BJ (cell line): ENCODE results near the gene GPR176. TPM values are rescaled to one million over a fixed set of nuclear protein-coding genes. Genes with fewer than 3 reads are reported as not detected.

Experiments used
- CTCF ChIA-PET: fragments of 350-600 bp; formaldehyde crosslinking; extraction: SDS; loops from one replicate; lab custom pipeline; 2021; ENCODE audit warnings: antibody characterized with exemption, inconsistent platforms; lab: Yijun Ruan, JAX
- POLR2A ChIA-PET: fragments of 300-600 bp; sonication (Branson Sonifier 250); formaldehyde crosslinking; extraction: SDS; loops from one replicate; lab custom pipeline; 2021; ENCODE audit warnings: antibody characterized with exemption; lab: Charles Lee
- DNase-seq: peaks from one replicate; pipeline ENCODE4 v3.0.0-alpha.2; 2011; ENCODE audit warnings: low read depth
- H3K27me3 ChIP-seq: 2 replicates; pipeline ENCODE4 v1.6.0; 2011; ENCODE audit warnings: low read length; ENCODE audit not compliant: control insufficient read depth, insufficient read depth
- H3K36me3 ChIP-seq: 2 replicates; pipeline ENCODE4 v1.5.1; 2011; ENCODE audit warnings: low read length; ENCODE audit not compliant: control insufficient read depth, insufficient read depth
- H3K4me3 ChIP-seq: 2 replicates; pipeline ENCODE4 v1.5.1; 2011; ENCODE audit warnings: low read depth, mild to moderate bottlenecking, control low read depth, low read length
- CTCF ChIP-seq: IDR thresholded peaks from 2 replicates; pipeline ENCODE4 v1.5.1; 2011; ENCODE audit warnings: low read depth, mild to moderate bottlenecking, control low read depth, inconsistent platforms, low read length, moderate library complexity; ENCODE audit not compliant: insufficient read depth
- polyA plus RNA-seq: library from polyadenylated mRNA; depleted of rRNA; stranded (reverse); fragments of >200 nt; gene quantifications from 2 replicates; pipeline ENCODE4 v1.2.3, GENCODE V29; 2011

The GPR176 gene
- polyA plus RNA-seq, 1 experiment, result 319 TPM

GRCh38 chr15:39774688-39775267, 145.3 kb downstream of the GPR176 start:
- no peak for DNase-seq
- H3K36me3 ChIP-seq, result no peaks in the 10 kb centered on the region
- ChIA-PET CTCF (interaction anchor here (0.6 to 0.8 kb wide), 2 partner anchors 19 to 129 kb away, joined by 3 read pairs; no protein-coding TSS in a partner anchor), POLR2A (no interaction called here)
- no peaks in the 10 kb centered on the region for H3K27me3 ChIP-seq
- no peak overlapping the region for H3K4me3 ChIP-seq
- no peak for TF ChIP-seq CTCF

GRCh38 chr15:39770748-39771689, 149.0 kb downstream of the GPR176 start:
- Histone ChIP-seq H3K36me3 (no peaks in the 10 kb centered on the region), H3K4me3 (no peak overlapping the region), H3K27me3 (no peaks in the 10 kb centered on the region)
- POLR2A ChIA-PET, result interaction anchor here (1.0 kb wide), 1 partner anchor 18 kb away, joined by 3 read pairs; no protein-coding TSS in a partner anchor
- peak; percentile 9; the same call in 1 of the 2 replicates for TF ChIP-seq CTCF
- CTCF ChIA-PET, result interaction anchor here (0.6 to 5.6 kb wide), 4 partner anchors 9 to 85 kb away, joined by 3 to 33 read pairs (median 8); no protein-coding TSS in a partner anchor
- DNase-seq, result peak; percentile 79

- no peak for DNase-seq
- no peak for TF ChIP-seq CTCF
- Histone ChIP-seq H3K36me3 (no peaks in the 10 kb centered on the region), H3K4me3 (no peak overlapping the region), H3K27me3 (no peaks in the 10 kb centered on the region)
- ChIA-PET CTCF (interaction anchor here (5.6 kb wide), 1 partner anchor 10 kb away, joined by 33 read pairs; no protein-coding TSS in a partner anchor), POLR2A (no interaction called here)
Measured at GRCh38 chr15:39767921-39768320, 152.1 kb downstream of the GPR176 start.

- no peak for TF ChIP-seq CTCF
- ChIA-PET CTCF (interaction anchor here (1.1 kb wide), 1 partner anchor 75 kb away, joined by 3 read pairs; no protein-coding TSS in a partner anchor), POLR2A (no interaction called here)
- no peaks in the 10 kb centered on the region for H3K27me3 ChIP-seq
- DNase-seq, result no peak
- no peak overlapping the region for H3K4me3 ChIP-seq
- no peaks in the 10 kb centered on the region for H3K36me3 ChIP-seq
Measured at GRCh38 chr15:39761006-39761405, 159.1 kb downstream of the GPR176 start.
